Measurements from ENCODE around the gene DYNC2LI1.

The DYNC2LI1 gene

GRCh38 chr2:43846140-43846793 is 72.4 kb downstream of the DYNC2LI1 start:
- ATAC-seq (no peak), DNase-seq (no peak)

GRCh38 chr2:43848214-43848613 is 74.4 kb downstream of the DYNC2LI1 start:
- no peak for ATAC-seq

GRCh38 chr2:43851011-43851980 is 77.5 kb downstream of the DYNC2LI1 start:
- ATAC-seq: no peak
- no peak for DNase-seq

More at GRCh38 chr2:43848214-43848613, 74.4 kb downstream of the DYNC2LI1 start:
- no peak for DNase-seq

GRCh38 chr2:43852196-43852730 is 78.4 kb downstream of the DYNC2LI1 start:
- ATAC-seq: no peak
- DNase-seq: no peak

GRCh38 chr2:43853141-43854081 is 79.6 kb downstream of the DYNC2LI1 start:
- no peak for DNase-seq
- no peak for ATAC-seq

- DNase-seq (no peak), ATAC-seq (no peak)
These were observed 80.8 kb downstream of the DYNC2LI1 start for GRCh38 chr2:43854671-43855070.

GRCh38 chr2:43855292-43855691 is 81.5 kb downstream of the DYNC2LI1 start:
- no peak for DNase-seq
- no peak for ATAC-seq
